Posterior vena cava (tissue), 2 donors: ENCODE results near the gene OMA1. TPM values are rescaled to one million over a fixed set of nuclear protein-coding genes. Genes with fewer than 3 reads are reported as not detected.

Source experiments
- DNase-seq: peaks from one replicate; pipeline ENCODE4 v3.0.0-alpha.2; 2020; ENCODE audit warnings: low spot score
- intact Hi-C, 2 donors: fragments of 100-400 bp; cut with DNase I; formaldehyde crosslinking; loops; one replicate each; pipeline versions ENCODE4 v1.14.1 to v1.14.2; 2022 to 2023
- total RNA-seq, 2 donors: library from RNA; stranded (reverse); fragmentation: NEBNext Ultra II Directional; extraction: Animal tissue kit (Norgen Biotek cat#: 25700); gene quantifications; one replicate each; pipeline ENCODE4 v1.2.1, GENCODE V29; 2021
- donor health status: DM: yes; HTN: yes; CAD: no.
- donor health status: DM: yes; HTN: yes; CAD: no.

OMA1 gene
- total RNA-seq, 2 donors from 2014 or later, result 14.1 to 27.2 TPM

GRCh38 chr1:58469476-58469875 is 77.0 kb downstream of the OMA1 start:
- intact Hi-C loops, result no loop called here
- DNase-seq, result no peak

DNA sequence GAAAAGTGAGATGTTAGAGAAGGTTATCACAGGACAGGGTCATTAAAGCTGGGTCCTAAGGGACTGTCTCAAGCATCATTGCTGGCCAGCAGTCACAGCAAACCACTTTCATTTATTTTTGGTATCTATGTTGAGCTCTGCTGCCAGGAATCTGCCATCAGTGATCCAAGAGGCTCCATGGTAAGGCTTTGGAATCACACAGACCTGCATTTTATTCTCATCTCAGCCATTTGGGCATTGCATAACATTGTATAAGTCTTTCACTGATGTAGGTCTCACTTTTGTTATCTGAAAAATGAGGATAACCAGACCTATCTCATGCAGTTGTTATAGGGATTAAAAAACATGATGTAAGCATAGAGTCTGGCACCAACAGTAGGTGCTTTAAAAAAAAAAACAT is 77.5 kb downstream of the OMA1 start:
- intact Hi-C loops, result no loop called here
- DNase-seq, result no peak

DNA sequence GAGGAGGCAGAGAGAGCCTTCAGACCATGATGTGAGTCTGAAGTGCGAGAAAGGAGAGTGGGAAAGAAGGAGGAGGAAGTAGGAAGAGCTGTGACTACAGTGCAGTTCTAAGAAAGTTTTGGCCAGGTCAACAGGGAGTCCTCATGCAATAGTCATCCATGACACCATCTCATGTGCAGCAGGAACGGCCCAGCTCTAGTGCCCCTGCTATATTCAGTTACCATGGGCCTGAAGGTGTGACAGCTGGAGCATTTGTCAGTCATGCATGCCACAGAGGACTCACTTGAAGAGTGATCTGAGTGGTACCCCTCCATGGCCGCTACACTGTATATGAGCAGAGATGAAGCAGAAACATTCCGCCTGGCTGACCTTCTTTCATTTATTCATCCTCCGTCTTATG is 77.9 kb downstream of the OMA1 start:
- intact Hi-C loops, result no loop called here
- DNase-seq, result no peak

DNA sequence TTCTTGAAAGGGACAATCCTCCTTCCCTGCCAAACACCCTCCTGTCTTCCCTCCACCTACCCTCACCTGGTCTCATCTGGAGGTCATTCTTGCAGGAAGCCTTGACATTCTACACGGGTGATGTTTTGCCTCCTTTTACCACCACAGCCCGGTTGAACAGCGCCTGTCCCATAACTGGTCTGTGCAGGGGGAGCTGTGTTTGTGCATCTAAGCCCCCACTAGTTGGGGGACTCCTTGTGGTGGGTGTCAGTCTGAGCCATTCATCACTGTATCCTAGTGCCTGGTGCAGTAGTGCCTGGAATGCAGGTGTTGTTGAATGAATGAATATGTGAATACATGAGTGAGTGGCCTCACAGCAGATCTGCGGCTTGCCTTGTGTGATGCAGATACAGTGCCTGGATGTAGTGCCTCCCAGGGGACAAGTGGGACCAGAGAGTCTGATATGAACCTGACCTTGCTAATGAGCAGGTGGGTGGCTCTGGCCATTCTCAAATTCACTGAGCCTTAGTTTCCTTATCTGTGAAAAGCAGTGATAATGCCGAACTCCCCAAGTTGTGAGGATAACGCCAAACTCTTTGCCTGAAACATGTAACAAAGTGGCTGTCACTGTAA is 79.8 kb downstream of the OMA1 start:
- intact Hi-C loops, result no loop called here
- DNase-seq, result no peak

DNA sequence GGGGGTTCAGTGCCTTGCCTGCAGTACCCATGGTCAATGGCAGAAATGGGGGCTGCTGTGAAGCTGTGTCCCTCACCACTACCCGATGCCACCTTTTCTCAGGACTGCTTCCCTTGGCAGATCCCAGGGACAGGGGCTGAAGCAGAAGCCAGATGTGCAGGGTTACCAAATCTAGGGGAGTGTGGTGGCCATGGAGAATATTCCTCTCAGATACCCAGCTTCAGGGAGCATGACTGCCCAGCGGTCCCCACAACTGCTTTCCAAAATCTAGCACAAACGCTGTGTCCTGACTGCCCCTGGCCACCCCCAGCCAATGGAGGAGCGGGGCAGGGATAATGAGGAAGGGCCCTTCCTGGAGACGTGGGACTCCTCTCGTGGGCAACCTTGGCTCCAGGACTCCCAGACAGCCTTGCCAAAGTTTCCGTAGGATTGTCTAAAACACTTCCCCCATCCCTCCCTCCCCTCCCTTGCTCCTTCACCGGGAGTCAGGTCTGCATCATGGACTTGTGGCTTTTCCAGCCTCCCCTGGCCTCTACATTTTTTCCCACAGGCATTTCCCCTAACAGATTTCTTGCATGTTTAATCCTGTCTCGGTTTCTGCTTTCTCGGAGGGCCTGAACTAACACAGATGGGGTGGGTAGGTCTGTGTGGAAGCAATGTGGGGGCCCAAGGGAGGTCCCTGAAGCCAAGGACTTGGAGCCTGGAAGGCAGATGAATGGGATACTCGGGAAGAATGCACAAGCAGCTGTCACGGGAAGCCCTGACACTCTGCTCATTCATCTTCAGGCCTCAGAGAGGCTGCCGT is 80.5 kb downstream of the OMA1 start:
- DNase-seq, result no peak
- intact Hi-C loops, result no loop called here

DNA sequence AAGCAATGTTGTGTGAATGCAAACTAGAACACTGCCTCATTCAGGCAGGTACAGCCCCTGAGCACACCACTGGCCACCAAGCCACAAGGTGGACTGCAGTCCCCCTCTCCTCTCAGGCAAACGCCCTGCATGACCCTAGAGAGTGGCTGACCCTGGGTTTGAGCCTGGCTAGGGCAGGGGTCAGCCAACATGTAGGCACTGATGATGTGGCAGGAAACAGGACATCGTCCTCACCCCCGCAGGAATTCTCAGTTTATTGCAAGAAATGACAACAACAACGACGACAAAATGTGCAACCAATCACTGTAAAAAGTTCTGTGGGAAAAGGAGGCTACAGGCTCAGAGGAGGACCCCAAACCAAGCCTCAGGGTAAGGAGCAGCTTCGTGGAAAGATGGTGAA is 81.3 kb downstream of the OMA1 start:
- DNase-seq, result no peak
- intact Hi-C loops, result no loop called here

DNA sequence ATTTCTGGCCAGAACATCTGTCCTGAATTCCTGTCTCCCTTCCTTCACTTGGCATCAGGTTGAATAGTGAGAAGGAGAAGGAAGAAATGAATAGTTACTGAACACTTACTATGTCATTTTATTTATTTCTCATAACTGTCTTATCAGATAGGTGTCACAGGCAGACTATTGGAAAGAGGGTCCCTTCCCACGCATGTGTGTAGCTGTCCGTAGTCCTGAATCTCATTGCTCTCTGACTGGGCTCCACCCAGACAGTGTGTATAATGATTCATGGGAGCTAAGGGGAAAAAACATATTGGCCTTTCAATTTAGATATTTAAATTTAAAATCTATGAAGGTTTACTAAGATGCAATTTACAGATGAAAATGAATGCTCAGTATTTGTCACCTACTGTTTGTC is 86.1 kb downstream of the OMA1 start:
- intact Hi-C loops, result no loop called here

DNA sequence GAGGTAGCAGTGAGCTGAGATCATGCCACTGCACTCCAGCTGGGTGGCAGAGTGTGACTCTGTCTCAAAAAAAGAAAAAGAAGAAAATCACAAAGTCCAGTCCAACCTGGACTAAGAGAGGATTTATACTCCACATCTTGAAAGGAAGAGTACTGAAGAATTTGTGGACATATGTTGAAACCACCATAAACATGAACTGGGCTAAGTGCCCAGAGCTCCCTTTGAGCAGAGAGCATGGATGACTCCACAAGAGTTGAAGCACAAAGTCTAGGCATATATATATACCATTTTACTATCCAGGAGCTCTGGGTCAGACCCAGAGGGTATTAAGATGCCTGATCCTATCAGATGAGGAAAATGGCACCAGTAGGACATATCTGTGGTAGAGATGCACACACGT is 86.6 kb downstream of the OMA1 start:
- intact Hi-C loops, result no loop called here
- DNase-seq, result no peak

More for the DNA sequence above, 86.1 kb downstream of the OMA1 start:
- DNase-seq, result no peak

- intact Hi-C loops, result no loop called here
Observed at GRCh38 chr1:58457023-58457635, 89.4 kb downstream of the OMA1 start.

DNA sequence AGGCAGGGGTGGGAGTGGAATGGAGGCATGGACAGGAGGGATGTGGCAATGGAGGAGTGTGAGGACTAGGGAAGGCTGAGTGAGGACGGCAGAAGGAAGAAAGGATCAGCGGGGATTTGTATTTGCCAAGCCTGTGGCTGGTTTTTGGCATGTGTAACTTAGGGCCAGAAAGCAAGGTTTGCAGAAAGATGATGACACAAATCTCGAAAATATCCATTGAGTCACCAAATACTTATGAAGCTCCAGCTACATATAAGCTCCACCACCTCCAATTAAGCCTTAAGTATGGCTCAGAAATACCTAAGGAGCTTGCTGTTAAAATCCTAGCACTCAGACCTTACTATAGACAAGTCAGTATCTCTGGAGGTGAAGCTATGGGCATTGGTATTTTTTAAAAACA is 90.1 kb downstream of the OMA1 start:
- intact Hi-C loops, result no loop called here
- DNase-seq, result no peak

More at GRCh38 chr1:58457023-58457635, 89.4 kb downstream of the OMA1 start:
- DNase-seq, result no peak

- intact Hi-C loops, result no loop called here
- no peak for DNase-seq
Observed at GRCh38 chr1:58454807-58455206, 91.7 kb downstream of the OMA1 start.

DNA sequence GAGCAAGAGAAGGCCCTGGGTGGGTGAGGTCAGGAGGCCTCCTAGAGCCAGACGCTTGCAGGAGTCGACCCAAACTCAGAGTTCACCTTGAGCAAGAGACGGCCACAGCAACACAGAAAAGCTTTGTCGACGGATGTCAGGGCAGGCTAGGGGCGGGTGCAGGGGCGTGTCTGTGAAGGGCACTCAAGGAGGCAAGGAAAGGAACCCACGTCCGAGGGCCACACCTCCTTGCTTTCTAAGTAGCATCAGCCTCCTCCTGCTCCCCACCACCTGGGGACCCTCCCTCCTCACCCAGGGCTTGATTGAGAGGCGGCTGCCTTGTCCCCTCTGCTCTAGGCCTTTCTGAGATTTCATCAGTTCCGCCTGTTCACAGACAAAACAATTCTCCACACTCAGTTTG is 92.1 kb downstream of the OMA1 start:
- DNase-seq, result no peak
- intact Hi-C loops, result no loop called here

GRCh38 chr1:58451560-58452191 is 94.8 kb downstream of the OMA1 start:
- intact Hi-C loops, result no loop called here
- DNase-seq, result no peak

DNA sequence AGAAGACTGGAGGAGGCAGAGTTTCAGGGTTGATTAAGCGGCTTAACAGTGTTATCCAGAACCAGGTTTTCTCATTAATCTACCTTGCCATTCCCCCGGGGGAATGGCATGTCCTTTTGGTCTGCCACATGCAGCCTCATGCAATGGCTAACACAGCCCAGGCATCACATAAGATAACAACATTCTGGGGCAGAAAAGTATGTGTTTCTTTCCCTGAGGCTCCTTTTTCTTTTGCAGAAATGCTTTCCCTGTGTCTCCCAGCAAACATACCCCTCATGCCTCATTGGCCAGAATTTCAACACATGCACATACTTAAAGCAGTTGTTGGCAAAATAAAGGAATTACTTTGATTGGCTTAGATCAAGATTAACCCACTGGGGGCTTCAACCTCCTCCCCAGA is 98.6 kb downstream of the OMA1 start:
- intact Hi-C loops, result no loop called here
- DNase-seq, result no peak

DNA sequence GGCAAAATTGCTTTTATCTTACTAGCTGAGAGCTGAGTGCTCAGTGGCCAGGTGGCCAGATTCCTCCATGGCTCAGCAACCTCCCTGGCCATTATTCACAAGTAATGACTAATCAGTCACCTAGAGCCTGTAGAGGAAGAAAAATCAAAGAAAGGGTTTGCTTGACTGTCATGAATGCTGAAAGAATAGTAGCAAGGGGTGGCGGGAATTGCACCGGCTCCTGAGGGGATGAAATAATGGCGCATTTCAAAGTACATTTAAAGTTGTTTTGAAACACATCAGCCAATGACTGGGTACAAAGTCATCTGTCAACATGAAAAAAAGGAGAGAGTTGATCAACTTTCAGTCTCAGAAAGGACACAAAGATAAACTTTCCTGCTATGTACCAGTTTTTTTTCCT is 99.5 kb downstream of the OMA1 start:
- DNase-seq, result no peak
- intact Hi-C loops, result no loop called here

GRCh38 chr1:58446368-58446767 is 100.2 kb downstream of the OMA1 start:
- intact Hi-C loops, result no loop called here
- DNase-seq, result no peak

DNA sequence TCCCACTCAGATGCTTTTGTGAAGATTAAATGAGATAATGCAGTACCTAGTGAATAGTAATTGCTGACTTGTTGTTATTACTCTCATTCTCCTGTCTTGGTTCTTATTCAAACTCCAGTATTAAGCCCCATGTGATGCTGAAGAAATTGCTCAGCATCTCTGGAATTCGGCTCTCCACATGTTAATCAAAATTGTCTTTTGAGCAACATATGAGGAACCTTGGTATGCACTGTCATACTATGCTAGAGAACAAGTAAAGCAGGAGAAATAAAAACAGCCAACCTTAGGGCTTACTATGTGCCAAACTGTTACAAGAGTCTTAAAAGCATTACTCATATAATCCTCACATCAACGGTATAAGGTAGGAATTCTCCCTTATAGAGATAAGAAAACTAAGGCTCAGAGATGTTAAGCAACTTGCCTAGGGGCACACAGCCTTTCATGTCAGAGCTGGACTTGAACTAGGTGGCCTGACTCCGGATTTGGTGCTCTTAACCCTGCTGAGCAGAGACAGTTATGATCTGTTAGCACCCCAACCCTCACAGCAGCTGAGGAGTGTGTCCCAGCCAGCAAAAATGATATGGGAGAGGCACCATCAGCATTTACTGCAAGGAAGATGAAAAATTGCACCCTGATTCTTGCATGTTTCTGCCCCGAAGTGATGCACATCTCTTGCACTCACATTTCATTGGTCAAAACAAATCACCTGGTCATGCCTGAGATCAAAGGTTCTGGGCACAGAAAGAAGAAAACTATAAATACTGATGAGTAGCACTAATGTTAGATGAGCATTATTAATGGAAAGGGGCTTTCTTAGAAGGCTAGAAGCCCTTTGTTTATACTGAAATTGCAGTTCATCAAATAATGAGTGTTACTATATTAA is 102.3 kb downstream of the OMA1 start:
- no peak for DNase-seq
- intact Hi-C loops, result loop anchor here in 1 of 2 donors (5.0 kb wide), 1 partner anchor 1472 kb away; no protein-coding TSS in a partner anchor

- intact Hi-C loops, result loop anchor here in 1 of 2 donors (5.0 kb wide), 1 partner anchor 1470 kb away; no protein-coding TSS in a partner anchor
- DNase-seq, result no peak
Observed at GRCh38 chr1:58442114-58442513, 104.4 kb downstream of the OMA1 start.

- no peak for DNase-seq
- intact Hi-C loops, result loop anchor here in 1 of 2 donors (5.0 kb wide), 1 partner anchor 1469 kb away; no protein-coding TSS in a partner anchor
Observed at GRCh38 chr1:58441699-58442098, 104.8 kb downstream of the OMA1 start.
